GM18868 (cell line): Measurements from ENCODE around the gene MYO1G.
"Not testable (repeated sequence)": the region's sequence is repeated elsewhere in the genome, so short reads cannot be mapped to it uniquely, and the experiment has no call there.

Experiments used
- ATAC-seq: cut with Tn5 transposase; IDR thresholded peaks from one replicate; pipeline ENCODE4 v1.9.1; 2021; ENCODE audit warnings: mild to moderate bottlenecking, moderate library complexity; ENCODE audit not compliant: unreplicated experiment

MYO1G gene

GRCh38 chr7:44999245-45000092, 20.7 kb upstream of the MYO1G start:
- peak; percentile 70 for ATAC-seq

- no peak for ATAC-seq
Observed at GRCh38 chr7:44998153-44998871, 19.5 kb upstream of the MYO1G start.

- no peak for ATAC-seq
Observed at GRCh38 chr7:44995555-44996493, 17.0 kb upstream of the MYO1G start.

- no peak for ATAC-seq
Observed at GRCh38 chr7:44994877-44995554, 16.2 kb upstream of the MYO1G start.

- ATAC-seq, result not testable (repeated sequence)
Observed at GRCh38 chr7:44992004-44992795, 13.4 kb upstream of the MYO1G start.

GRCh38 chr7:44990109-44991023, 11.6 kb upstream of the MYO1G start:
- no peak for ATAC-seq

GRCh38 chr7:44989132-44989531, 10.3 kb upstream of the MYO1G start:
- no peak for ATAC-seq

- ATAC-seq, result no peak
Observed at GRCh38 chr7:44988701-44989100, 9.9 kb upstream of the MYO1G start.

GRCh38 chr7:44987996-44988395, 9.2 kb upstream of the MYO1G start:
- ATAC-seq, result no peak

- no peak for ATAC-seq
Observed at GRCh38 chr7:44987457-44987856, 8.6 kb upstream of the MYO1G start.

GRCh38 chr7:44986218-44987053, 7.6 kb upstream of the MYO1G start:
- ATAC-seq, result peak; percentile 96

- ATAC-seq, result no peak
Observed at GRCh38 chr7:44985900-44986217, 7.0 kb upstream of the MYO1G start.

GRCh38 chr7:44985033-44985695, 6.3 kb upstream of the MYO1G start:
- ATAC-seq, result no peak

GRCh38 chr7:44984478-44984758, 5.6 kb upstream of the MYO1G start:
- ATAC-seq, result no peak

GRCh38 chr7:44983742-44984477, 5.1 kb upstream of the MYO1G start:
- ATAC-seq, result no peak

- no peak for ATAC-seq
Observed at GRCh38 chr7:44982970-44983369, 4.2 kb upstream of the MYO1G start.

GRCh38 chr7:44982535-44982923, 3.7 kb upstream of the MYO1G start:
- ATAC-seq, result no peak
